GM12872 (cell line): ENCODE measurements around the gene GALNS.

ENCODE experiments used
- TF ChIP-seq, protein P1 (sequence below): IDR thresholded peaks from 3 replicates; pipeline ENCODE4 v1.5.1; 2011; ENCODE audit warnings: low read depth, mild to moderate bottlenecking, low read length, moderate library complexity; ENCODE audit not compliant: insufficient read depth

GALNS gene

DNA sequence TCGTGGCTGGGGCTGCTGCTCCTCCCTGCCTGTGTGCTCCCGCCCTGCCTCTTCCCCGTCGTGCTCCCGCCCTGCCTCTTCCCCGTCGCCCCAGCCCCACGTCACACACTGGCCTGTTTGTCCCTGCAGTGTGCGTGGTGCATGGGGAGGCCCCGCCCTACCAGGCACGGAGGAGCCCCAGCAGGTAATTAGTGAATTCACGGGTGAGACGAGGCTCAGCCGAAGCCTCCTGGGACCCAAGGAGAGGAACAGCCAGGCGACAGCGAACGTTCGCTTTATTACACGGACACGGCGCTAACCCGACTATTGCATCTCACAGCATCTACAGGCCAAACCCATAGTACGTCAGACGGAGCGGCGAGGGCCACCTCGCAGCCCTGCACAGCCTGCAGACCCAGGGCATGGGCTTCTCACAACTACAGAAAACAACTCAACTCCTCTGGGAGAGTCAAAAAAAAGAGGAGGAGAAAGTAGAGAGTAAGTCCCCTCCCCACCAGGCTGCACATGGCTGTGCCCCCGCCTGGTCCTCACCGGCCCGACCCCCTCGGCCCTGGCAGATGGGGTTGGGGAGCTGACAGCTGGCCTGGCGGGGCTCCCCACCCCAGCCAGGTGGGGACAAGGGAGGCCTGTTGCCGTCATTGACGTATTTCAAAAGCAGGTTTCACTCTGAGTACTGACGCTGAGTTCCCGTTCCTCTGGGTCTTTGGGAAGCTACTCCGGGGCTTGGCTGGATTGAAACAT lies 14.0 kb upstream of the GALNS start:
- TF ChIP-seq, protein P1, sequence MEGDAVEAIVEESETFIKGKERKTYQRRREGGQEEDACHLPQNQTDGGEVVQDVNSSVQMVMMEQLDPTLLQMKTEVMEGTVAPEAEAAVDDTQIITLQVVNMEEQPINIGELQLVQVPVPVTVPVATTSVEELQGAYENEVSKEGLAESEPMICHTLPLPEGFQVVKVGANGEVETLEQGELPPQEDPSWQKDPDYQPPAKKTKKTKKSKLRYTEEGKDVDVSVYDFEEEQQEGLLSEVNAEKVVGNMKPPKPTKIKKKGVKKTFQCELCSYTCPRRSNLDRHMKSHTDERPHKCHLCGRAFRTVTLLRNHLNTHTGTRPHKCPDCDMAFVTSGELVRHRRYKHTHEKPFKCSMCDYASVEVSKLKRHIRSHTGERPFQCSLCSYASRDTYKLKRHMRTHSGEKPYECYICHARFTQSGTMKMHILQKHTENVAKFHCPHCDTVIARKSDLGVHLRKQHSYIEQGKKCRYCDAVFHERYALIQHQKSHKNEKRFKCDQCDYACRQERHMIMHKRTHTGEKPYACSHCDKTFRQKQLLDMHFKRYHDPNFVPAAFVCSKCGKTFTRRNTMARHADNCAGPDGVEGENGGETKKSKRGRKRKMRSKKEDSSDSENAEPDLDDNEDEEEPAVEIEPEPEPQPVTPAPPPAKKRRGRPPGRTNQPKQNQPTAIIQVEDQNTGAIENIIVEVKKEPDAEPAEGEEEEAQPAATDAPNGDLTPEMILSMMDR, result no peak

DNA sequence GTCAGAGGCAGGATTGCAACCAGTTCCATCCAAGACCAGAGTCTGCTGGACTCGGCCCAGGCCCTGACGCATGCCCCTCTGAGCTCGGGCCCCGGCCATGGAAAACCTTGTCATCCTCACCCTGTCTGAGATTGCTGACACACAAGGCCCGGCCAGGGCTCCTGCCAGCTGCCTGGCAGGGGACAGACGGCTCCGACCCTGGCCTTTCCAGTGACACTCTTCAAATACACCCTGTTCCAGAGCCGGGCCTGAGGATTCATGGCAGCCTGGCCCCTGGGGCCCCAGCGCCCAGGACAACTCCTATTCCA lies 12.9 kb upstream of the GALNS start:
- TF ChIP-seq, protein P1, result no peak

DNA sequence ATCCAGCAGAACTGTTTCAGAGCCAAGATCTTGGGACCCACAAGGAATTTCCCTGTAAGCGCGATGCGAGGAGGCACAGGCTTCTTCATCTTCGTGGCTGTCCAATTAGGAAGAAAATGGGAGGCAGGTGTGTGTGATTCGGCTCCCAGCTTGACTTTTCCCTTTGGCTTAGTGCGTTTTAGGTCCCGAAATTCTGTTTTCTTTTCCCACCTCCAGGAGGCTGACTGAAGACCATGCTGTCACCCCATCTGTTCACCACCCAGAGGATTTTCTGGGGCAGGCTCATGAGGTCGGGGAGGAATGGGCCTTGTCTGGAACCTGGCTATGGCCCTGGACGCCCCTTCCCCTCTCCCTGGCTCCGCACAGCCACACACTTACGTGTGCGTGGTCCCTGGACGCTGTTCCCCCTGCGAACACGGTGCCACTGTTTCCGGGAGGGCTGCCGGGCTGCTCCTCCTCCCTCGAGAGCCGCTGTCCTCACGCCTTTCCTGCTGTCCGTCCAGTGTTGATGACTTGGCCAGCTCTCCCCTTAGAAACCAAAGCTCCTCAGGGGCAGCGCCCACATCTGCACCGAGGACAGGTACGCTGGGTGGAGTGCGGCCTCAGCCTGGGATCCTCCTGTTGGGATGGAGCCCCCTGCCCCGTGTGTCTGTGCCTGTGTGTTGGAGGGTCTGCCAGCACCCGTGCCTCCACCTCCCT lies 12.4 kb upstream of the GALNS start:
- TF ChIP-seq, protein P1, result no peak

DNA sequence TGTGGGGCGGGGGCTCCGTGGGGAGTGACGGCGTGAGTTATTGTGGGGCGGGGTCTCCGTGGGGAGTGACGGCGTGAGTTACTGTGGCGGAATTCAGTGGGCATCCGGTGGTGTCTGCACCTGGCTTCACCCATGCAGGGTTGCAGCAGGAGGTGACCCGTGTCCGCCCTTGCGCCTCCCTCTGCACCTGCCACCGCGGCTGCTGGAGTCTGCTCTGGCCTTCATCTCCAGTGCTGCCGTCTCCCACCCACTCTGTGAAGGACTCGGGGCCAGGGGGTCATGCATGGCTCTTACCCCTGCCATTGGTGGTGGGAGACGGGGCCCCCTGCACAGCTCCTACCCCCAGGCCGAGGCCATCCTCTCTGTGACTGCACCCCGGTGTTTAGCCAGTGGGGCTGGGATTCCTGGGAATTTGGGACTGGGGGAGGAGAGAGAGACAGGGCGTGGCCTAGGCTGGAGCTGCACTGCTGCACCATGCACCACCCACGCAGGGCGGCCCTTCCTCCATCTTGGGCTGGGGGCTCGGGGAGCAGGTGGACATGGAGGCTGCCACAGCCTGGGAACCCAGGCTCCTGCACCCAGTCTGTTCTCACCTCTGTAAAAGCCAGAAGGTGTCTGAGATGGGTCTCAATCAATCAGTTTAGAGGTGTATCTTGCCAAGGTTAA lies 11.0 kb upstream of the GALNS start:
- TF ChIP-seq, protein P1, result no peak

DNA sequence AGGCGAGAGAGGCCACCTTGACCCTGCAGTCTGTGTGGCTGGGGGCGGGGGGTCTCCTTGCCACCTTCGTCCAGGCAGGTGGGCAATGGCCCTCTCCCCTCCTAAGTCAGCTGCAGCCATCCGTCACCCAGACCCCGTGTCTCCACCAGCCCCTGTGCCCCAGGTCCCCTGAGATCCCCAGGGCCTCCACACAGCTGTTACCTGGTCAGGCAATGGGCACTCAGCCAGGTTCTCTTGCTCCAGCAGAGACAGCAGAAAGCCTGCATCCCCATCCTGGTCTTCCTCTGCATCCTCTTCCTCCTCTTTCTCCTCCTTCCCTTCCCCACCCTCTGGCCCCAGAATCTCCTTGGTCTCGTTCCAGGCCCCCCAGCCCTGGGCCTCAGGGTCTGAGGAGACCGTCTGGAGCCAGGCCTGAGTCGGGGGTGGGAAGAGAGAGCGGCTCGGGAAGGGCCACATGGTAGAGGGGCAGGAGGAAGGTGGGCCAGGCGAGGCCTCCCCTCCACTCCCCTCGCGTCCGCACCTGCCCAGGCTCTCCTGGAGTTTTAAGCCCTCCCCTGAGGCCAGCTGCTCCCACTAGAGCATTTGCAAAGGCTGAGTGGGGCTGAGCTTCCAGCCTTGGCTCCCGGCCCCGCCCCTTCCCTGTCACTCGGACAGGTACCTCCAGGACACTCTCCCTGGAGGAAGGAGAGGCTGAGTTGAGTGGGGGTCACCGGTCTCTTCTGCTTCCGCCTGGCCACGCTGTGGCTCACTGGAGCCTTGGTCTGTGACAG lies 9.6 kb upstream of the GALNS start, which contains the start of gene PABPN1L:
Gene PABPN1L (minus strand): TSS at position 510 of the 770 bp plus-strand sequence. CDS start 54 bp downstream, at position 456.
- TF ChIP-seq, protein P1, result no peak

DNA sequence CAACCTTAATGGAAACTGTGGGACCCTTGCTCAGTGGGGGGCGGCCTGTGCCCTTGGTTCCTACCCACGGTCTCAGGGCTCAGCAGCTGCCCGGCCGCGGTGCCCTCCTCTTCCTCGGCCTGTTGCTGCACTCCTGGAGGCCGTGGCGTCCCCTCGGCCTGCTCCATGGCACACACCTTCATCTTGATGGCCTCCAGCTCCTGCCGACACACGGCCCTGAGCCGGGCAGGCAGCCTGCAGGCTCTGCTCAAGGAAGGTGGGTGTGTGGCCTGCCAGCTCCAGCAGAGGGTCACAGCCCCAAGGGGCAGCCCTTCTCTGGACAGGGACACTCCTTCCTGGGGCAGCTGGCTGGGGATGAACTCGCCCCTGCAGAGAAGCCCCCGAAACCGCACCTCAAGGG lies 9.0 kb upstream of the GALNS start:
- TF ChIP-seq, protein P1, result no peak

DNA sequence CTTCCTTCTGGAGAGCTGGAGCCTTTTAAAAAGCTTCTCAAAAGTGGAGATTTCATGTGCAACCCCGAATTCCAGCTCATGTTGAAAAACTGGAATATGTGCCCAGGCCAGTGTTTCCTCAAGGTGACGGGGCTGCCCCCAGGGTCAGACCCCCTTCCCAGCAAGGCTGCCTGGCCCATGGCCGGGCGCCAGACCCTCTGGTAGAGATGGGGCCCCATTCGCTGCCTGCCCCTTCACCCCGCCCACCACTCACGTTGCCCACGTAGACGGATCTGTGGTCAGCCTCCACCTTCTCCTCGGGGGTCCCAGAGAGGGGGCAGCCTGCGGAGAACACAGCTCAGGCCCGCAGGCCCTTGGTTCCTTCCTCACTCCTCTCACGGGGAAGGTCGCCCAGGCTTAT lies 8.6 kb upstream of the GALNS start:
- TF ChIP-seq, protein P1, result no peak
